GM12878 (cell line): Measurements from ENCODE around the gene CAV1.

Experiments used
- BCLAF1 ChIP-seq: fragments of 450-650 bp; IDR thresholded peaks from 2 replicates; pipeline ENCODE4 v1.6.1; 2017; ENCODE audit warnings: antibody characterized with exemption, mild to moderate bottlenecking, moderate library complexity
- CEBPB ChIP-seq, 2 experiments: fragments of 150-350 bp in 1 of 2; IDR thresholded peaks; 2 replicates each; pipeline ENCODE4 v1.6.1; 2012 to 2014; ENCODE audit warnings: low read depth in 2 of 2, low read length in 2 of 2, borderline replicate concordance in 1 of 2, inconsistent platforms in 1 of 2
- JUNB ChIP-seq: IDR thresholded peaks from 2 replicates; pipeline ENCODE4 v1.6.1; 2016; ENCODE audit warnings: antibody characterized with exemption, mild to moderate bottlenecking
- POLR2A ChIP-seq: IDR thresholded peaks from 2 replicates; pipeline ENCODE4 v1.6.1; 2011; ENCODE audit warnings: low read depth, mild to moderate bottlenecking, low read length
- TF ChIP-seq, protein P1 (sequence below), 3 experiments: IDR thresholded peaks in 2 of 3; conservative IDR thresholded peaks in 1 of 3; 2 replicates each; pipeline ENCODE4 v1.5.1; 2011; ENCODE audit warnings: low read depth in 3 of 3, low read length in 3 of 3, mild to moderate bottlenecking in 3 of 3, control low read depth in 2 of 3, moderate library complexity in 2 of 3, inconsistent platforms in 1 of 3, mixed read lengths in 1 of 3; ENCODE audit not compliant: control insufficient read depth in 2 of 3, insufficient read depth in 1 of 3; ENCODE audit errors: extremely low read depth in 1 of 3
- TF ChIP-seq, protein P2 (sequence below): IDR thresholded peaks from 2 replicates; pipeline ENCODE4 v1.6.1; 2011; ENCODE audit warnings: low read depth, low read length, improper control_type of control experiment, borderline replicate concordance

DNA sequence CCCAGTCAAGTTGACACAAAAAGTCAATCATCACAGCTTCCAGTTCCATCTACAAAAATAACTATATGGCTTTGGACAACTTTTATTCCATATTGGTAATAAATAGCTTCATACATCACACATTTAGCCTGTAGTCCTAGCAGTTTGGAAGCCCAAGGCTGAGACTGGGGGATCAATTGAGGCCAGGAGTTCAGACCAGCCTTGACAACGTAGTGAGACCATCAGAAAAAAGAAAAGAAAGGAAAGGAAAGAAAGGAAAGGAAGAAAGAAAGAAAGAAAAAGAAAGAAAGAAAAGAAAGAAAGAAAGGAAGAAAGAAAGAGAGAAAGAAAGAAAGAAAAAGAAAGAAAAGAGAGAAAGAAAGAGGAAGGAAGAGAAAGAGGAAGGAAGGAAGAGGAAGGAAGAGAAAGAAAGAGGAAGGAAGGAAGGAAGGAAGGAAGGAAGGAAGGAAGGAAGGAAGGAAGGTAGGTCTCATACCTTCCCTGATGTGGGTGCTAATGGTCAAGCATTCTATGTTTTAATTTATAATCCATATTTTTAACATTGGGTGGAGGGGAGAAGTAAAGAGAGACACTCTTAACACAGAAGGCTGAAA, 37.8 kb downstream of the CAV1 start:
- TF ChIP-seq CEBPB (IDR thresholded peaks at IDR 0.05; ENCODE audit: borderline replicate concordance in 1 of 2, low read depth in 2 of 2, low read length in 2 of 2), result no peak
- TF ChIP-seq, protein P1, sequence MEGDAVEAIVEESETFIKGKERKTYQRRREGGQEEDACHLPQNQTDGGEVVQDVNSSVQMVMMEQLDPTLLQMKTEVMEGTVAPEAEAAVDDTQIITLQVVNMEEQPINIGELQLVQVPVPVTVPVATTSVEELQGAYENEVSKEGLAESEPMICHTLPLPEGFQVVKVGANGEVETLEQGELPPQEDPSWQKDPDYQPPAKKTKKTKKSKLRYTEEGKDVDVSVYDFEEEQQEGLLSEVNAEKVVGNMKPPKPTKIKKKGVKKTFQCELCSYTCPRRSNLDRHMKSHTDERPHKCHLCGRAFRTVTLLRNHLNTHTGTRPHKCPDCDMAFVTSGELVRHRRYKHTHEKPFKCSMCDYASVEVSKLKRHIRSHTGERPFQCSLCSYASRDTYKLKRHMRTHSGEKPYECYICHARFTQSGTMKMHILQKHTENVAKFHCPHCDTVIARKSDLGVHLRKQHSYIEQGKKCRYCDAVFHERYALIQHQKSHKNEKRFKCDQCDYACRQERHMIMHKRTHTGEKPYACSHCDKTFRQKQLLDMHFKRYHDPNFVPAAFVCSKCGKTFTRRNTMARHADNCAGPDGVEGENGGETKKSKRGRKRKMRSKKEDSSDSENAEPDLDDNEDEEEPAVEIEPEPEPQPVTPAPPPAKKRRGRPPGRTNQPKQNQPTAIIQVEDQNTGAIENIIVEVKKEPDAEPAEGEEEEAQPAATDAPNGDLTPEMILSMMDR (IDR thresholded peaks at IDR 0.05 in 2 of 3, conservative IDR thresholded peaks at IDR 0.05 in 1 of 3; ENCODE audit: control insufficient read depth in 2 of 3, extremely low read depth in 1 of 3, insufficient read depth in 1 of 3, low read depth in 3 of 3, low read length in 3 of 3), result no peak
- no peak for TF ChIP-seq JUNB
- no peak for TF ChIP-seq BCLAF1
- TF ChIP-seq, protein P2, sequence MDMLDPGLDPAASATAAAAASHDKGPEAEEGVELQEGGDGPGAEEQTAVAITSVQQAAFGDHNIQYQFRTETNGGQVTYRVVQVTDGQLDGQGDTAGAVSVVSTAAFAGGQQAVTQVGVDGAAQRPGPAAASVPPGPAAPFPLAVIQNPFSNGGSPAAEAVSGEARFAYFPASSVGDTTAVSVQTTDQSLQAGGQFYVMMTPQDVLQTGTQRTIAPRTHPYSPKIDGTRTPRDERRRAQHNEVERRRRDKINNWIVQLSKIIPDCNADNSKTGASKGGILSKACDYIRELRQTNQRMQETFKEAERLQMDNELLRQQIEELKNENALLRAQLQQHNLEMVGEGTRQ, result no peak
- TF ChIP-seq POLR2A, result no peak
